HG02798 (cell line): ENCODE results near the gene SLITRK3.
"Not testable (repeated sequence)": the region's sequence is repeated elsewhere in the genome, so short reads cannot be mapped to it uniquely, and the experiment has no call there.

ENCODE experiments used
- ATAC-seq: cut with Tn5 transposase; IDR thresholded peaks from one replicate; pipeline ENCODE4 v1.9.1; 2021; ENCODE audit warnings: mild to moderate bottlenecking; ENCODE audit not compliant: unreplicated experiment, poor library complexity

The SLITRK3 gene

GRCh38 chr3:165193366-165194254 lies 2.6 kb downstream of the SLITRK3 start:
- ATAC-seq = no peak

- ATAC-seq = no peak
Measured at GRCh38 chr3:165192610-165193192, 3.5 kb downstream of the SLITRK3 start.

GRCh38 chr3:165191491-165191890 lies 4.7 kb downstream of the SLITRK3 start:
- no peak for ATAC-seq

- no peak for ATAC-seq
Measured at GRCh38 chr3:165188452-165188851, 7.7 kb downstream of the SLITRK3 start.

- ATAC-seq = peak; percentile 98
Measured at GRCh38 chr3:165185707-165186327, 10.4 kb downstream of the SLITRK3 start.

- ATAC-seq = no peak
Measured at GRCh38 chr3:165181556-165181955, 14.6 kb downstream of the SLITRK3 start.

GRCh38 chr3:165170236-165170635 lies 25.9 kb downstream of the SLITRK3 start:
- ATAC-seq = no peak

GRCh38 chr3:165169368-165169767 lies 26.8 kb downstream of the SLITRK3 start:
- no peak for ATAC-seq

GRCh38 chr3:165162883-165163282 lies 33.3 kb downstream of the SLITRK3 start:
- ATAC-seq = no peak

- ATAC-seq = no peak
Measured at GRCh38 chr3:165159760-165160421, 36.3 kb downstream of the SLITRK3 start.

- ATAC-seq = no peak
Measured at GRCh38 chr3:165158011-165158410, 38.2 kb downstream of the SLITRK3 start.

GRCh38 chr3:165156757-165157420 lies 39.3 kb downstream of the SLITRK3 start:
- no peak for ATAC-seq

- ATAC-seq = no peak
Measured at GRCh38 chr3:165148876-165149441, 47.2 kb downstream of the SLITRK3 start.

GRCh38 chr3:165144271-165144670 lies 51.9 kb downstream of the SLITRK3 start:
- ATAC-seq = no peak

GRCh38 chr3:165139918-165140317 lies 56.3 kb downstream of the SLITRK3 start:
- not testable (repeated sequence) for ATAC-seq
